ENCODE data around the gene KLK10.

The KLK10 gene

GRCh38 chr19:51043497-51043896 is 24.0 kb upstream of the KLK10 start:
- H3K9ac ChIP-seq (ENCODE audit: low read depth, low read length) = no peak overlapping the region
- H3K27ac ChIP-seq (ENCODE audit: low read length) = no peak overlapping the region
- H3K9me3 ChIP-seq (ENCODE audit: insufficient read depth, low read depth, low read length) = no peaks in the 10 kb centered on the region
- H3K4me3 ChIP-seq (ENCODE audit: low read length) = no peak overlapping the region
- H3K36me3 ChIP-seq (ENCODE audit: insufficient read depth, low read depth, low read length) = no peaks in the 10 kb centered on the region
- no peaks in the 10 kb centered on the region for H3K27me3 ChIP-seq (ENCODE audit: insufficient read depth, low read length)
- peaks cover 6% of the 10 kb centered on the region; the same call in 1 of the 2 replicates for H3K4me1 ChIP-seq (ENCODE audit: insufficient read depth, low read length)

- Histone ChIP-seq H3K27ac (ENCODE audit: low read length) (no peak overlapping the region), H3K4me3 (ENCODE audit: low read length) (no peak overlapping the region), H3K4me1 (ENCODE audit: insufficient read depth, low read length) (no peaks in the 10 kb centered on the region; the same call in 1 of the 2 replicates), H3K27me3 (ENCODE audit: insufficient read depth, low read length) (peaks cover 1% of the 10 kb centered on the region; the same call in 1 of the 2 replicates), H3K9me3 (ENCODE audit: insufficient read depth, low read depth, low read length) (no peaks in the 10 kb centered on the region), H3K36me3 (ENCODE audit: insufficient read depth, low read depth, low read length) (no peaks in the 10 kb centered on the region), H3K9ac (ENCODE audit: low read depth, low read length) (no peak overlapping the region)
Observed at GRCh38 chr19:51040151-51040550, 20.6 kb upstream of the KLK10 start.

GRCh38 chr19:51036519-51036918 is 17.0 kb upstream of the KLK10 start:
- H3K36me3 ChIP-seq (ENCODE audit: insufficient read depth, low read depth, low read length) = no peaks in the 10 kb centered on the region

GRCh38 chr19:51034704-51035103 is 15.2 kb upstream of the KLK10 start, which contains the start of gene KLK12:
Gene KLK12, minus strand, starts transcription at chr19:51035002. Its CDS starts 381 bp downstream, at chr19:51034621.
- Histone ChIP-seq H3K9ac (ENCODE audit: low read depth, low read length) (no peak within 1 kb of the TSS), H3K27ac (ENCODE audit: low read length) (no peak within 1 kb of the TSS), H3K36me3 (ENCODE audit: insufficient read depth, low read depth, low read length) (no peaks in the 10 kb centered on the region), H3K27me3 (ENCODE audit: insufficient read depth, low read length) (peaks cover 3% of the 10 kb centered on the region; the same call in 1 of the 2 replicates), H3K9me3 (ENCODE audit: insufficient read depth, low read depth, low read length) (no peaks in the 10 kb centered on the region), H3K4me3 (ENCODE audit: low read length) (no peak within 1 kb of the TSS), H3K4me1 (ENCODE audit: insufficient read depth, low read length) (no peaks in the 10 kb centered on the region; the same call in 1 of the 2 replicates)

More at GRCh38 chr19:51036519-51036918, 17.0 kb upstream of the KLK10 start:
- Histone ChIP-seq H3K27ac (ENCODE audit: low read length) (no peak overlapping the region), H3K9me3 (ENCODE audit: insufficient read depth, low read depth, low read length) (no peaks in the 10 kb centered on the region), H3K4me1 (ENCODE audit: insufficient read depth, low read length) (no peaks in the 10 kb centered on the region; the same call in 1 of the 2 replicates), H3K9ac (ENCODE audit: low read depth, low read length) (no peak overlapping the region), H3K4me3 (ENCODE audit: low read length) (no peak overlapping the region), H3K27me3 (ENCODE audit: insufficient read depth, low read length) (peaks cover 3% of the 10 kb centered on the region; the same call in 1 of the 2 replicates)

GRCh38 chr19:51031880-51032225 is 12.3 kb upstream of the KLK10 start:
- H3K27ac ChIP-seq (ENCODE audit: low read length) = no peak overlapping the region
- peaks cover 3% of the 10 kb centered on the region; the same call in 1 of the 2 replicates for H3K27me3 ChIP-seq (ENCODE audit: insufficient read depth, low read length)
- H3K4me1 ChIP-seq (ENCODE audit: insufficient read depth, low read length) = no peaks in the 10 kb centered on the region; the same call in 1 of the 2 replicates
- H3K9ac ChIP-seq (ENCODE audit: low read depth, low read length) = no peak overlapping the region
- no peak overlapping the region for H3K4me3 ChIP-seq (ENCODE audit: low read length)
- no peaks in the 10 kb centered on the region for H3K36me3 ChIP-seq (ENCODE audit: insufficient read depth, low read depth, low read length)
- no peaks in the 10 kb centered on the region for H3K9me3 ChIP-seq (ENCODE audit: insufficient read depth, low read depth, low read length)

GRCh38 chr19:51031220-51031879 is 11.8 kb upstream of the KLK10 start:
- no peak overlapping the region for H3K4me3 ChIP-seq (ENCODE audit: low read length)
- H3K27me3 ChIP-seq (ENCODE audit: insufficient read depth, low read length) = peaks cover 3% of the 10 kb centered on the region; the same call in 1 of the 2 replicates
- no peaks in the 10 kb centered on the region for H3K4me1 ChIP-seq (ENCODE audit: insufficient read depth, low read length)
- no peak overlapping the region for H3K27ac ChIP-seq (ENCODE audit: low read length)
- no peaks in the 10 kb centered on the region for H3K36me3 ChIP-seq (ENCODE audit: insufficient read depth, low read depth, low read length)
- H3K9ac ChIP-seq (ENCODE audit: low read depth, low read length) = no peak overlapping the region
- no peaks in the 10 kb centered on the region for H3K9me3 ChIP-seq (ENCODE audit: insufficient read depth, low read depth, low read length)

GRCh38 chr19:51030631-51031030 is 11.1 kb upstream of the KLK10 start:
- no peak overlapping the region for H3K4me3 ChIP-seq (ENCODE audit: low read length)
- H3K9me3 ChIP-seq (ENCODE audit: insufficient read depth, low read depth, low read length) = no peaks in the 10 kb centered on the region
- H3K27me3 ChIP-seq (ENCODE audit: insufficient read depth, low read length) = peaks cover 3% of the 10 kb centered on the region; the same call in 1 of the 2 replicates
- no peak overlapping the region for H3K27ac ChIP-seq (ENCODE audit: low read length)
- no peak overlapping the region for H3K9ac ChIP-seq (ENCODE audit: low read depth, low read length)
- H3K4me1 ChIP-seq (ENCODE audit: insufficient read depth, low read length) = no peaks in the 10 kb centered on the region
- H3K36me3 ChIP-seq (ENCODE audit: insufficient read depth, low read depth, low read length) = no peaks in the 10 kb centered on the region

GRCh38 chr19:51029718-51030117 is 10.2 kb upstream of the KLK10 start:
- H3K9me3 ChIP-seq (ENCODE audit: insufficient read depth, low read depth, low read length) = no peaks in the 10 kb centered on the region
- H3K4me3 ChIP-seq (ENCODE audit: low read length) = no peak overlapping the region
- no peaks in the 10 kb centered on the region for H3K27me3 ChIP-seq (ENCODE audit: insufficient read depth, low read length)
- no peak overlapping the region for H3K27ac ChIP-seq (ENCODE audit: low read length)
- peaks cover 4% of the 10 kb centered on the region; the same call in 1 of the 2 replicates for H3K4me1 ChIP-seq (ENCODE audit: insufficient read depth, low read length)
- no peaks in the 10 kb centered on the region for H3K36me3 ChIP-seq (ENCODE audit: insufficient read depth, low read depth, low read length)
- H3K9ac ChIP-seq (ENCODE audit: low read depth, low read length) = no peak overlapping the region

GRCh38 chr19:51027873-51028272 is 8.4 kb upstream of the KLK10 start:
- Histone ChIP-seq H3K9ac (ENCODE audit: low read depth, low read length) (no peak overlapping the region), H3K4me3 (ENCODE audit: low read length) (no peak overlapping the region), H3K9me3 (ENCODE audit: insufficient read depth, low read depth, low read length) (no peaks in the 10 kb centered on the region), H3K36me3 (ENCODE audit: insufficient read depth, low read depth, low read length) (no peaks in the 10 kb centered on the region), H3K27me3 (ENCODE audit: insufficient read depth, low read length) (no peaks in the 10 kb centered on the region), H3K27ac (ENCODE audit: low read length) (no peak overlapping the region), H3K4me1 (ENCODE audit: insufficient read depth, low read length) (peaks cover 4% of the 10 kb centered on the region; the same call in 1 of the 2 replicates)

- Histone ChIP-seq H3K27ac (ENCODE audit: low read length) (no peak overlapping the region), H3K36me3 (ENCODE audit: insufficient read depth, low read depth, low read length) (no peaks in the 10 kb centered on the region), H3K27me3 (ENCODE audit: insufficient read depth, low read length) (no peaks in the 10 kb centered on the region), H3K9ac (ENCODE audit: low read depth, low read length) (no peak overlapping the region), H3K4me1 (ENCODE audit: insufficient read depth, low read length) (peaks cover 4% of the 10 kb centered on the region; the same call in 1 of the 2 replicates), H3K9me3 (ENCODE audit: insufficient read depth, low read depth, low read length) (no peaks in the 10 kb centered on the region), H3K4me3 (ENCODE audit: low read length) (no peak overlapping the region)
Observed at GRCh38 chr19:51027126-51027806, 7.8 kb upstream of the KLK10 start.

- no peak within 1 kb of the TSS for H3K9ac ChIP-seq (ENCODE audit: low read depth, low read length)
- H3K4me1 ChIP-seq (ENCODE audit: insufficient read depth, low read length) = peaks cover 4% of the 10 kb centered on the region; the same call in 1 of the 2 replicates
- H3K9me3 ChIP-seq (ENCODE audit: insufficient read depth, low read depth, low read length) = no peaks in the 10 kb centered on the region
- H3K36me3 ChIP-seq (ENCODE audit: insufficient read depth, low read depth, low read length) = no peaks in the 10 kb centered on the region
- no peaks in the 10 kb centered on the region for H3K27me3 ChIP-seq (ENCODE audit: insufficient read depth, low read length)
- H3K4me3 ChIP-seq (ENCODE audit: low read length) = no peak within 1 kb of the TSS
- no peak within 1 kb of the TSS for H3K27ac ChIP-seq (ENCODE audit: low read length)
Observed at GRCh38 chr19:51026554-51026831, 7.0 kb upstream of the KLK10 start, which contains the start of gene KLK11. Gene KLK11, minus strand, starts transcription at chr19:51026616. Its CDS starts 985 bp downstream, at chr19:51025631.

All from iPS-20b (cell line).